ENCODE data around the gene PDE4A. TPM values are rescaled to one million over a fixed set of nuclear protein-coding genes. Genes with fewer than 3 reads are reported as not detected.

The PDE4A gene
- total and polyA plus RNA-seq, 2 donors (not counting 3 experiments of a cell fraction or from before 2014, with no cell fraction given) = 3.8 to 10.0 TPM

DNA sequence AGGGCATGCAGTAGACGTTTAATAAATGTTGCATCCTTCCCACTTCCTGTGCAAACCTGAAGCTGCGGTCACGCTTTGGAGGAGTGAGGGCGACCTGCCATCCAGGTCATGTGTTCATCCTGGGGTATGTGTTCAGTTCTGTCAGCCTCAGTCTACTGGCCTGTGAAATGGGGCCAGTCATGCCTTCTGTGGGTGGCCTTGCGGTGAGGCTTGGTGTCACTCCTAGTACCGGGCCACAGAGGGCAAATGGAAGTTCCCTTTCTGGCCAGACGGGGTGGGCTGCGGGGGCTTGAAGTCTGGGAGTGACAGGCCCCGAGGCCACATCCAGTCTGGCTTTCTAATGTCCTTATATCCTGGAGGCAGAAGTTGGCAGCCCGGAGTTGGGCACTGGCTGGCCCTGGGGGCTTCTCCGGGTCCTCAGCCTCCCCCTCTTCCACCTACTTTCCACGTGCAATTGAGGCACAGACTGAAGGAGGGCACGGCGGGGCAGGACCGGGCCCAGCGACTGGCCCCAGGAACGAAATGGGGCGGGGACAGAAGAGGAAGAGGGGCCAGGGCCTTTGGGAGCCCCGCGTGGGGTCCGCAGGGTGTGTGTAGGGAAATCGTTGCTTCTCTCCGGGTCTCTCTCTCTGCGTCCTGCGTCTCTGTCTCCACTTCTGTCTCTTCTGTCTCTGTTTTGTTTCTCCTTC is 11.1 kb downstream of the PDE4A start:
- Histone ChIP-seq H3K27me3 (ENCODE audit: control insufficient read depth in 2 of 2, insufficient read depth in 2 of 2, low read length in 2 of 2) (no peaks in the 10 kb centered on the region), H4K20me1 (replicated peaks; ENCODE audit: control insufficient read depth, extremely low read depth, insufficient read depth, low read length) (no peaks in the 10 kb centered on the region), H3K4me2 (ENCODE audit: insufficient read depth, low read length) (peak overlapping the region; percentile 39), H3K9ac (replicated peaks; ENCODE audit: extremely low read depth, insufficient read depth, low read length) (peak overlapping the region; percentile 62), H2AFZ (ENCODE audit: low read depth, low read length) (peak overlapping the region; percentile 86), H3K79me2 (ENCODE audit: control insufficient read depth, insufficient read depth, low read length) (no peaks in the 10 kb centered on the region), H3K4me1 (ENCODE audit: control insufficient read depth, extremely low read depth, insufficient read depth, low read length) (peaks cover 27% of the 10 kb centered on the region), H3K9me1 (replicated peaks; ENCODE audit: control insufficient read depth, extremely low read depth, insufficient read depth, low read length) (no peaks in the 10 kb centered on the region), H3K36me3 (ENCODE audit: control insufficient read depth in 2 of 2, extremely low read depth in 1 of 2, insufficient read depth in 2 of 2, low read length in 2 of 2) (no peaks in the 10 kb centered on the region), H3K27ac (ENCODE audit: insufficient read depth, low read depth, low read length) (no peak overlapping the region), H3K9me3 (replicated peaks; ENCODE audit: control insufficient read depth, insufficient read depth, low read length) (no peaks in the 10 kb centered on the region), H3K4me3 (replicated peaks in 1 of 3; ENCODE audit: insufficient read depth in 1 of 3, low read depth in 1 of 3, low read length in 3 of 3) (peak overlapping the region; percentile 28 to 51 (median 47))
- POLR2A ChIA-PET = no interaction called here
- DNase-seq (ENCODE audit: low read depth, low spot score) (no peak), FAIRE-seq (no peak)
- BruUV-seq (replicated peaks) = no TSS peak
- intact Hi-C loops (cut with micrococcal nuclease) = no loop called here
- TF ChIP-seq POLR2A (IDR thresholded peaks at IDR 0.05; ENCODE audit: low read depth, low read length) (no peak), JUN (IDR thresholded peaks at IDR 0.05; ENCODE audit: borderline replicate concordance, insufficient read depth, insufficient read length, low read depth) (no peak), MYC (IDR thresholded peaks at IDR 0.05; ENCODE audit: low read depth, low read length) (no peak), POLR2AphosphoS5 (IDR thresholded peaks at IDR 0.05; ENCODE audit: insufficient read depth, low read depth, low read length) (no peak), GATA2 (IDR thresholded peaks at IDR 0.05; ENCODE audit: insufficient read depth, insufficient read length, low read depth, low read length) (no peak), EZH2 (IDR thresholded peaks at IDR 0.05; ENCODE audit: borderline replicate concordance, low read depth, low read length, severe bottlenecking) (no peak), FOS (IDR thresholded peaks at IDR 0.05; ENCODE audit: borderline replicate concordance, insufficient read depth, low read length) (no peak)
- TF ChIP-seq, protein P1, sequence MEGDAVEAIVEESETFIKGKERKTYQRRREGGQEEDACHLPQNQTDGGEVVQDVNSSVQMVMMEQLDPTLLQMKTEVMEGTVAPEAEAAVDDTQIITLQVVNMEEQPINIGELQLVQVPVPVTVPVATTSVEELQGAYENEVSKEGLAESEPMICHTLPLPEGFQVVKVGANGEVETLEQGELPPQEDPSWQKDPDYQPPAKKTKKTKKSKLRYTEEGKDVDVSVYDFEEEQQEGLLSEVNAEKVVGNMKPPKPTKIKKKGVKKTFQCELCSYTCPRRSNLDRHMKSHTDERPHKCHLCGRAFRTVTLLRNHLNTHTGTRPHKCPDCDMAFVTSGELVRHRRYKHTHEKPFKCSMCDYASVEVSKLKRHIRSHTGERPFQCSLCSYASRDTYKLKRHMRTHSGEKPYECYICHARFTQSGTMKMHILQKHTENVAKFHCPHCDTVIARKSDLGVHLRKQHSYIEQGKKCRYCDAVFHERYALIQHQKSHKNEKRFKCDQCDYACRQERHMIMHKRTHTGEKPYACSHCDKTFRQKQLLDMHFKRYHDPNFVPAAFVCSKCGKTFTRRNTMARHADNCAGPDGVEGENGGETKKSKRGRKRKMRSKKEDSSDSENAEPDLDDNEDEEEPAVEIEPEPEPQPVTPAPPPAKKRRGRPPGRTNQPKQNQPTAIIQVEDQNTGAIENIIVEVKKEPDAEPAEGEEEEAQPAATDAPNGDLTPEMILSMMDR (IDR thresholded peaks at IDR 0.05; ENCODE audit: extremely low read depth in 1 of 2, insufficient read depth in 1 of 2, low read depth in 1 of 2, low read length in 2 of 2) = no peak
- TF ChIP-seq, protein P2, sequence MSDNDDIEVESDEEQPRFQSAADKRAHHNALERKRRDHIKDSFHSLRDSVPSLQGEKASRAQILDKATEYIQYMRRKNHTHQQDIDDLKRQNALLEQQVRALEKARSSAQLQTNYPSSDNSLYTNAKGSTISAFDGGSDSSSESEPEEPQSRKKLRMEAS (IDR thresholded peaks at IDR 0.05; ENCODE audit: insufficient read depth, insufficient read length) = no peak
- CTCF ChIA-PET = interaction anchor here (0.6 to 0.9 kb wide), 7 partner anchors 13 to 48 kb away, joined by 3 to 4 read pairs (median 4); no protein-coding TSS in a partner anchor
- dilution Hi-C loops (cut with MboI; ENCODE audit: extremely low pct_ligation_motif_present, low sequenced_read_pairs) = no loop called here

All from endothelial cell of umbilical vein (primary cell).